ENCODE measurements around the gene CYB561D1.

Gene CYB561D1

GRCh38 chr1:109502364-109502851 is 8.5 kb downstream of the CYB561D1 start:
- DNase-seq = no peak

DNA sequence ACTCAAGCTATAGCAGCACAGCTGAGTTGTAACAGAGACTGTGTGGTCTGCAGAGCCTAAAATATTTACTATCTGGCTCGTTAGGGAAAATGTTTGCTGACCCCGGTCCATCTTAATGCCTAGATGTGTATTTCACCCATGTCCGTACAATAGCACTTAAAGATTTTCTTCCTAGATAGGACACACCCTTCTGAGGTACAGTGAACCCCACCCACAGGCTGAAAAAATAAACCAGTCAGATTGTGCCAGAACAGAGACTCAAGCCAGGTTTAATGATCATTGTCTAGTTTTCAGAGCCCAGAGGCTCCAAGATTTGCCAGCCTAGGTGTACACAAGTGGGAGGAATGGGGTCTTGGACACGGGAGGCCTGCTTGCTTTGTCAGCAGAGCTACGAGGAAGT is 10.0 kb downstream of the CYB561D1 start:
- DNase-seq = no peak

DNA sequence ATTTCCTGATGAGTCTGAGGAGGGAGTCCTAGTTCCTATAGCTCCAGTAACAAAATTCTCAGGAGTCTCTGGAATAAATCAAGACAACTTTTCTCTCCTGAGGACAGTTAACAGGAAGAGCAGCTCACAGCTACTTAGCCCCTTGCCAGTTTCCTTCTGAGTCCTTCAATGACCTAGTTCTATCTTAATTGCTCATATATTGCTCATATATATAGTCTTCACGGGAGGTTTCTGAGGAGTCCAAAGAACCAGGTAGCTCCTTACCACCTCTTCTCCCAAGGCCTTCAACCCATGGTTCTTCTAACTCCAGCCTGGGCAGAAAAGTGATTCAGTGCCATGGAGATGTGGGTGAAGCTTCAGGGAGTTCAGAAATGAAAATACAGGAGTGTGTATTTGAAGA is 11.1 kb downstream of the CYB561D1 start:
- DNase-seq = no peak

GRCh38 chr1:109508001-109508872 is 14.3 kb downstream of the CYB561D1 start:
- DNase-seq = no peak

GRCh38 chr1:109508873-109509175 is 14.9 kb downstream of the CYB561D1 start:
- no peak for DNase-seq

DNA sequence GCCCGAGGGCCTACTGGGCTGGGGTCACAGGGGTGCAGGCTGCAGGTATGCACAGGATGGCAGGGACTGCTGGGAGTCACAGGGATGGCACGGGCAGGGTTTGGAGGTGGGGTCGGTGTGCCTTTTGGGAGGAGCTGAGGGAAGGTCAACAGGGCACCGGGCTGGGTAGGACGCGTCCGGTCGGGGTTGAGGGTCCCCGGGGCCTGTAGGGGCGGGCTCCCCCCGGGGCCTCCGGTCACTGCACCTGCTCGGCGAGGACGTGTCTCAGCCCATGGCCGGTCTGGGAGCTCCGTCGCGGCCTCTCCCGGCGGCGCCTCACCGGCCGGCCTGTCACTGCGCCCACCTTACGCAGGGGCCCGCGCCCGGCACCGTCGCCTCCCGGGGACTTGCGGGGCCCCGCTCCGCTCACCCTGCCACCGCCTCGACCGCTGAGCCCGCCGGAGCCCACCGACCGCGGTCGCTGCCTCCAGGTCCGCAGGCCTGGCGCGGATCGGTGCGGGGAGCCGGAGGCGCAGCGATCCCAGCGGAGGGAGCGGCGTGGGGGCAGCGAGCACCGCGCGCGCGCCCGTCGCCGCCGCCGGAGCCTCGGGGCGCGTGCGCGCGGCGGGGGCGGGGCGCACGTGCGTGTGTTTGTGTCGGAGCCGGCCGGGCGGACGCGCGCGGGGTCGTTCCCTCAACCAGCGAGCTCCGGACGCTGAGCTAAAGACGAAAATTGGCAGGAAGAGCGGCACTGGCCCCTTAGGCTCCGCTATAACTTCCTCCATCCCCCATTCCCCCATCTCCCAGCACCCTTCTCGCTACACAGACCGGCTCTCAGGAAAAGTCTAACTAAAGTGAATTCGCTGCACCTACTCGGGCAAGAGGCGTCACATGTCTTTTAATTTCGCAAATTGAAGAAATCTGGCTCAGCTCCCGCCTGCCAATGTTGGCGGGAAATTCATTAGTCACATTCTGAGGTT is 15.6 kb downstream of the CYB561D1 start, which contains the start of gene AMIGO1:
AMIGO1 (minus strand) TSS at position 552 of the 959 bp plus-strand sequence. CDS start 815 bp downstream, outside the sequence.
- DNase-seq = no peak

DNA sequence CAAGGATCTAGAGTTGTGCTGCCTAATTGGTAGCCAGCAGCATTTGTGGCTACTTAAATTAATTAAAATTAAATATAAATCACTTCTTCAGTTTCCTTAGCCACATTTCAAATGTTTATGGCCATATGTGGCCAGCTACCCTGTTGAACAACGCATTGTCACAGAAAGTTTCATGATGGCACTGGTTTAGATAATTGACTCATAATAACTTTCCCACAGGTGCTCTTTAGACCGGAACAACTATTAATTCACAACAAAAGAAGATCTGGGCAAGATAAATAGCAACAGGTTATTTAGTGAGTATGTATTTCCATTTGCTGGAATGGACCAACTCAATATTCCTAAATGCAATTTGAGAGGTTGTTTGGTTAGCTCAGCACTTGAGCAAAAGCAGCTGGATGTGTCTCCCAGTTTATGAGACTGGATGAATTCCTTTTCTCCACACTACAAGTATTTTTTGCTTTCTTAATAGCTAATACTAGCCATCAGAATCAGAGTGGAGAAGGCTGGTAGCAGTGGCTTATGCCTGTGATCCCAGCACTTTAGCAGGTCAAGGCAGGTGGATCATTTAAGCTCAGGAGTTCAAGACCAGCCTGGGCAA is 19.3 kb downstream of the CYB561D1 start:
- no peak for DNase-seq

- DNase-seq = no peak
These were observed 21.0 kb downstream of the CYB561D1 start for GRCh38 chr1:109514846-109515245.

DNA sequence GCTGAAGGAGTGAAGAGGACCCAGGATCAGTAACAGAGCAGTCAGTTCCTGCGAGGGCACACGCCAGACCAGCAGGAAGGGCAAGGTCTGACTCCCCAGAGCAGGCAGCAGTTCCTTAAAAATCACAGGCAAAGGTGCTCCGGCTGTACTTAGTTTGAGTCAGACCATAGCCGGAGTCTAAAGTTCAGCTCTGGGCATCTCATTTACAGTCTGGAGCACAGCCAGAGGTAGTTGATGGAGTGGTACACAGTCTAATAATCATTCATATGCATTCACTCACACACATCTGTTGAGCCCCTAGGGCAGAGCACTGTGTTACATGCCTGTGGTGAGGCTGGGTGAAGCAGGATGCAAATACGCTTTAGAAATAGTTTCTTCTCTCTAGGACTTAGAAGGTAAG is 23.0 kb downstream of the CYB561D1 start:
- DNase-seq = no peak

- no peak for DNase-seq
These were observed 23.4 kb downstream of the CYB561D1 start for GRCh38 chr1:109517337-109517736.

DNA sequence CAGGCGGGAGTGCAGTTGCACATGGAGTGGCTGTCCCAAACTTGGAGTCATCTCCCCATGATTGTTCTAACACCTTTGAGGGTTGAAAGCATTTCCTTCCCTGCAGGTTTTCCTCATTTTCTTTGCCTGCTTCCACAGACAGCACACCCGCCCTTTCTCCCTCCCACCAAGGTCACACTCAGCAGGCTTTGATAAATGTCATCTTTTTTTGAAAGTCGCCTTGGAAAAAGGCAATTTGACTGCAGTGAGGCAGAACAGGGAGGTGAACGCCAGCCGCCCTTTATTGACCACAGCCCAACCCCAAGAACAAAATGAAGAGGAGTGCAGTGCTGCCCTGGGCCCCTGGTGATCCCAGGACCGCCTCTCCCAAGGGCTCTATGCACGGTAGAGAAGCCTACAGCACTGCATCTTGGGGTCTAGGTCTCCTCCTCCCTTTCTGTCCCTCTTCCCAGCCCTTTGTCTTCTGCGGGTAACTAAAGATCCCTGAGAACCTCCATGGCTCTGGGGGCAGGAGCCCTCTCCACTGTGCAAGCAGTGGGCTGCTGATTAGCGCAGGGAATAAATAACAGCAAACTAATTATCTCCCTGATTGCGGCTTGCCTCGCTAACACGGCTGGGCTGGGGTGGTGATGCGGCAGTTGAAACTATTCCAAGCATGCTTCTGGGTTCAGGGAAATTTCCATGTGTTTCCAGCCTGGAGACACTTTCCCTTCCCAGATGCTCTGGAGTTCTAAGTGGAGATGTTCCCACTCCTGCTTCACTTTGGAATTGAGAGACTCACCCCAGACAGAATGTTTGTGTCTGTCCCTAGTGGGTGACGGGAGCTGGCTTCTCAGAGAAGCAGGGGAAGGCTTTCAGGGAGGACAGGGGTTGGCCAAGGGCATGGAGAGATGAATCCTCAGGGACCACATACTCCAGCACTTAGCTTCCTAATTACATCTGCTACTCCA is 27.4 kb downstream of the CYB561D1 start:
- no peak for DNase-seq

GRCh38 chr1:109522026-109522425 is 28.1 kb downstream of the CYB561D1 start:
- DNase-seq = no peak

GRCh38 chr1:109523706-109524105 is 29.8 kb downstream of the CYB561D1 start:
- no peak for DNase-seq

DNA sequence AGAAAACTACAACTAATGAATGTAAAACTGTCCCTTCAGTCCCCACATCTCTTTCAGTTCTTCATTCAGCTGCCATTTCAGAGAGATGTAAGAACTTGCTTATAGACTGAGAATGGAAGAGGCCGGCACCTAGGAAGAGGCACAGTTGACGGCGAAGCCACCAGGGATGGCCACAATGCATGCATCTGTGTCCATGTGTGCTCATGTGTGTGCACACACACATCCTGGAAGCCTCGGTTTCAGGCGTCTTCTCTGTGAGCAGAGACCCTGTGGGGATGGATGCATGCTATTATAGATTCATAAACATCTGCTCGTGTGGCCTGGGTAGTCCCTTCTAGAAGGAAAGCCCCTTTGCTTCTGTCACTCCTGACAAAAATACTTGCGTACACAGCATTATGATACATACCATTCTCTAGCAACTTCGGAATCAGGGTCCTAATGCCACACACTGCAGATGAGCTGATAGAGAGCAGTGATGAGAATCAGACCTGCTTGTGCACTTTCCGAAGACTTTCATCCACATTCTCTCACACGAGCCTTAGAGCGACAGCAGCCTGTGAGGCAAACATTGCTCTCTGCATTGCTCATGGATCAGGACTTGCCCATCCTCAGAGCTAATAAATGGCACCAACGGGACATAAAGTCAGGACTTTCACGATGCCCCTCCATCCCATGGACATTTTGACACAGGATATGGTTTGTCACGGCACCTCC is 33.4 kb downstream of the CYB561D1 start:
- DNase-seq = no peak

DNA sequence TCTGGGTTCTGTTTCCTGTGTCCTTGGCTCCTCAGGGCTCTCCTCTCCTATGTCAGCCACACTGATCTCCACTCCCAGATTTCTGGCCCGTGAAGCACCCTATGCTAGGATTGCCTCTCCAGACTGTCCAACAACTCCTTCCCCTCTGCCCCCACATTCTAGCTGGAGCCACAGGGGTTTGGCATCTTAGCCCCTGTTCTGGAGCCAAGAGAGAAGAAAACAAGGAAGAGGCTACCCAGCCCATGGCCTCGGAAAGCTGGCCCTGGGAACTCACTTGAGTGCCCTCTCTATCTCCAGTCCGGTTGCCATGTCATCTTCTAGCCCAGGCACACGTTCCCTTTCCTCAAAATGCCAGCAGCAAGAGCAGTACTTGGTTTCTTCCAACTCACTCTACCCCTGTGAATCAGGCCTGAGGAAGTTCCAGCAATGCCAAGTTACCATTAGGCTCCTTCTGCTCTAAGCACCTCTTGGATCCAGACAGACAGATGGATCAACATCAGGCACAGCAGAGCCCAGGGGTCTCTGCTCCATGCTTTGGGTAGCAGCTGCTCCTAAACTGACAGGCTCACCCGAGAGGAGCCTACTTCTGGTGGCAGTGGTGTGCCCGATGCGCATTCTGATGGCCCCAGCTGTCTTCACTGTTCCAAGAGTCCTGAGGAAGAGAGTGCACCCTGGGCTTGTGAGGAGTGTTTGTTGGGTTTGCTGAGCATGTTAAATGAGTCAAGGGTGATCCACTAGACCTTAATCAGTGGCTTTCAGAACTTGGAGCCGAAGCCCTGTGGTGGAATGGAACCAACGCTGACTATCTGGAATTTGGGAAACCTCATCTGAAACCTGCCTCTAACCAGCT is 34.2 kb downstream of the CYB561D1 start:
- DNase-seq = peak; percentile 60

DNA sequence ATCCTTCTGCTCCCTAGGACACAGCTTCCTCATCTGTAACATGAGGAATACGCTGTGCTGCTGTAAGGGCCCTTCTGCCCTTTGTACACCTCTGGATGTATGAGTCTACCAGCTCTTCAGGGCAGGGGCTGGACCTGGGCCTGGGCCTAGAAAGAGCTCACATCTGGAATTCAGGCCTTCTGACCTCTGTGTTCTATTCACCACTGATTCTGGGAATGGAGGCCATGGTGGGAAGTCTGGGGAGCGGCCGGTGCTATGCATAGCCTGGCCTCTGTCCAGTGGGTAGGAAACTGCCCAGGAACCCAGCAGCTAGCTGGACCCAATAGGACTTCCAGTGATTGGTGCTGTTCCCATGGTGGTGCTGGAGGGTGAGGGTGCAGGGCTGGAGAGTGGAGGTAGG is 34.8 kb downstream of the CYB561D1 start:
- DNase-seq = no peak

DNA sequence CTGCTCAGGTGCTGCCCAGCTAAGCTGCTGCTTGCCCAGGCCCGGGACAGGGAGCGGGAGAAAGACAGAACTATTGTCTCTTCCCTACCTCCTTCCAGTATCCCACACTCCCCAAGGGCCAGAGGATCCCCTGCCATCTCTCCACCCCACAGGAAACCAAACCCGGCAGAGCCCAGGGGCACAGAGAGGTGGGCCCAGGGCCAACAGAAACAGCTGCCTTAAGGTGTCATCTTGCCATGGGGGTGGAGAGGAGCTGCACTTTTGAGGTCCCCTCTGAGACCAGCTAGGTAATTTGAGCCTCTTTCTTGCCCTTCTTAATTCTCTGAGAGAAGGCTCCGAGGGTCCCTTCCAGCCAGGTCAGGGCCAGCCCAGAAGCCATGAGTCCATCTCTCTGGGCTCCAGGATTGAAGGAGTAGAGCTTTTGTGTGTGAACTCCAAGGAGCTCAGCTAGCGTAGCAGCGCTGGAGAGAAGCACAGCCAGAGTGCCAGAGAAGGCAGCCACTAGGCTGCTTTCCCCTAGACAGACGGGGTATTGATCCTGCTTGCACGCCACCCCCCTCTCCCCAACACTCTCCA is 36.1 kb downstream of the CYB561D1 start:
- DNase-seq = peak; percentile 53

GRCh38 chr1:109530457-109531087 is 36.7 kb downstream of the CYB561D1 start:
- DNase-seq = peak; percentile 91

GRCh38 chr1:109531380-109531779 is 37.5 kb downstream of the CYB561D1 start:
- no peak for DNase-seq
